ENCODE results near the gene ZNF423.

ZNF423 gene

GRCh38 chr16:49766225-49766624 is 89.7 kb downstream of the ZNF423 start:
- Histone ChIP-seq H3K9me3 (no peaks in the 10 kb centered on the region), H3K4me1 (no peaks in the 10 kb centered on the region), H3K4me3 (no peak overlapping the region), H3K27ac (no peak overlapping the region), H3K36me3 (no peaks in the 10 kb centered on the region), H3K27me3 (no peaks in the 10 kb centered on the region)
- DNase-seq = no peak
- intact Hi-C loops (cut with DNase I; ENCODE audit: low total_unique reads) = no loop called here
- no peak for TF ChIP-seq CTCF (IDR thresholded peaks at IDR 0.05)

- Histone ChIP-seq H3K36me3 (no peaks in the 10 kb centered on the region), H3K27me3 (no peaks in the 10 kb centered on the region), H3K27ac (no peak overlapping the region), H3K4me1 (no peaks in the 10 kb centered on the region), H3K4me3 (no peak overlapping the region), H3K9me3 (no peaks in the 10 kb centered on the region)
- intact Hi-C loops (cut with DNase I; ENCODE audit: low total_unique reads) = no loop called here
- DNase-seq = no peak
- no peak for TF ChIP-seq CTCF (IDR thresholded peaks at IDR 0.05)
Observed at GRCh38 chr16:49763826-49764225, 92.1 kb downstream of the ZNF423 start.

- Histone ChIP-seq H3K27ac (no peak overlapping the region), H3K36me3 (no peaks in the 10 kb centered on the region), H3K9me3 (no peaks in the 10 kb centered on the region), H3K27me3 (no peaks in the 10 kb centered on the region), H3K4me1 (peaks cover 0 to under 1% (median 0%) of the 10 kb centered on the region in 4 donors), H3K4me3 (no peak overlapping the region)
- intact Hi-C loops (cut with DNase I; ENCODE audit: low total_unique reads) = no loop called here
- no peak for DNase-seq
- TF ChIP-seq CTCF (IDR thresholded peaks at IDR 0.05) = no peak
Observed at GRCh38 chr16:49760815-49761214, 95.1 kb downstream of the ZNF423 start.

GRCh38 chr16:49757559-49758069 is 98.3 kb downstream of the ZNF423 start:
- Histone ChIP-seq H3K27ac (no peak overlapping the region), H3K36me3 (no peaks in the 10 kb centered on the region), H3K4me3 (no peak overlapping the region), H3K9me3 (no peaks in the 10 kb centered on the region), H3K27me3 (no peaks in the 10 kb centered on the region), H3K4me1 (peaks cover 0 to 5% (median 2%) of the 10 kb centered on the region in 4 donors)
- intact Hi-C loops (cut with DNase I; ENCODE audit: low total_unique reads) = no loop called here
- no peak for DNase-seq
- no peak for TF ChIP-seq CTCF (IDR thresholded peaks at IDR 0.05)

GRCh38 chr16:49756775-49757558 is 98.9 kb downstream of the ZNF423 start:
- intact Hi-C loops (cut with DNase I; ENCODE audit: low total_unique reads) = no loop called here
- no peak overlapping the region for H3K27ac ChIP-seq
- no peak for DNase-seq
- H3K4me3 ChIP-seq = no peak overlapping the region
- no peaks in the 10 kb centered on the region for H3K9me3 ChIP-seq
- H3K27me3 ChIP-seq = peaks cover 0 to 3% of the 10 kb centered on the region in 2 donors
- no peaks in the 10 kb centered on the region for H3K36me3 ChIP-seq
- peaks cover 0 to 5% (median 2%) of the 10 kb centered on the region in 4 donors for H3K4me1 ChIP-seq
- no peak for TF ChIP-seq CTCF (IDR thresholded peaks at IDR 0.05)

All from tibial artery (tissue), 4 donors.